GM12878 (cell line): Measurements from ENCODE around the gene ADCY5. TPM values are rescaled to one million over a fixed set of nuclear protein-coding genes. Genes with fewer than 3 reads are reported as not detected.

Source experiments
- ATAC-seq: fragments of 200-7000 bp; cut with Tn5 transposase; 3 replicates; pipeline ENCODE4 v1.9.1; 2020; ENCODE audit warnings: mild to moderate bottlenecking, moderate library complexity
- BruUV-seq: library from RNA; stranded (reverse); fragments of 400-500 nt; replicated peaks from 2 replicates; lab custom pipeline; 2021; lab: Mats Ljungman, UMichigan
- CTCF ChIA-PET: fragments of 300-600 bp; sonication (Branson Sonifier 250); formaldehyde crosslinking; extraction: SDS; loops from one replicate; lab custom pipeline; 2021; ENCODE audit warnings: inconsistent platforms; lab: Yijun Ruan, JAX
- POLR2A ChIA-PET: fragments of 350-600 bp; formaldehyde crosslinking; extraction: SDS; loops from one replicate; lab custom pipeline; 2021; ENCODE audit warnings: inconsistent platforms; lab: Charles Lee
- RAD21 ChIA-PET: fragments of 300-600 bp; sonication (Branson Sonifier 250); formaldehyde crosslinking; loops from one replicate; lab custom pipeline; 2023; ENCODE audit warnings: antibody characterized with exemption; ENCODE audit not compliant: unreplicated experiment; lab: Charles Lee
- SMC1A ChIA-PET: fragments of 300-600 bp; sonication (Branson Sonifier 250); formaldehyde crosslinking; loops from one replicate; lab custom pipeline; 2023; ENCODE audit not compliant: unreplicated experiment, uncharacterized antibody; lab: Charles Lee
- DNase-seq: peaks from one replicate; pipeline ENCODE4 v3.0.0-alpha.2; 2011; ENCODE audit warnings: low read depth, low spot score
- FAIRE-seq: peaks from 3 replicates; lab custom pipeline; 2011; peaks lifted over from hg19 to GRCh38; lab: Jason Lieb, UNC
- H2AFZ ChIP-seq: 2 replicates; pipeline ENCODE4 v1.6.0; 2011; ENCODE audit warnings: low read depth, low read length, control low read depth; ENCODE audit not compliant: control insufficient read depth
- H3K27ac ChIP-seq: 2 replicates; pipeline ENCODE4 v1.5.1; 2011; ENCODE audit warnings: control low read depth; ENCODE audit not compliant: control insufficient read depth, insufficient read depth
- H3K27me3 ChIP-seq, 2 experiments: replicated peaks in 1 of 2; 2 replicates each; pipeline versions ENCODE4 v1.6.0 to v1.6.1; 2011; ENCODE audit warnings: low read length in 1 of 2; ENCODE audit not compliant: control insufficient read depth in 2 of 2, insufficient read depth in 2 of 2
- H3K36me3 ChIP-seq, 2 experiments: 2 replicates each; pipeline ENCODE4 v1.5.1; 2011; ENCODE audit warnings: low read length in 1 of 2; ENCODE audit not compliant: control insufficient read depth in 2 of 2, insufficient read depth in 2 of 2
- H3K4me1 ChIP-seq: 2 replicates; pipeline ENCODE4 v1.6.1; 2011; ENCODE audit warnings: mild to moderate bottlenecking, low read length, moderate library complexity, mixed read lengths; ENCODE audit not compliant: control insufficient read depth, insufficient read depth
- H3K4me2 ChIP-seq: 2 replicates; pipeline ENCODE4 v1.6.0; 2011; ENCODE audit warnings: control low read depth; ENCODE audit not compliant: control insufficient read depth, insufficient read depth
- H3K4me3 ChIP-seq: fragments of 200-600 bp; sonication (generic); 2 replicates; pipeline ENCODE4 v1.5.1; 2016
- H3K79me2 ChIP-seq: 2 replicates; pipeline ENCODE4 v1.6.0; 2011; ENCODE audit warnings: low read length; ENCODE audit not compliant: control insufficient read depth, insufficient read depth
- H3K9ac ChIP-seq: 2 replicates; pipeline ENCODE4 v1.8.0; 2011; ENCODE audit warnings: low read length, control low read depth, mixed read lengths; ENCODE audit not compliant: control insufficient read depth, insufficient read depth
- H3K9me3 ChIP-seq: replicated peaks from 3 replicates; pipeline ENCODE4 v1.5.1; 2011; ENCODE audit warnings: mild to moderate bottlenecking, low read length; ENCODE audit not compliant: control insufficient read depth, insufficient read depth
- H4K20me1 ChIP-seq: 2 replicates; pipeline ENCODE4 v1.6.0; 2011; ENCODE audit not compliant: control insufficient read depth, insufficient read depth
- CREB1 ChIP-seq: IDR thresholded peaks from 2 replicates; pipeline ENCODE4 v1.6.1; 2012; ENCODE audit warnings: low read depth, mild to moderate bottlenecking, inconsistent platforms
- ESRRA ChIP-seq: IDR thresholded peaks from 2 replicates; pipeline ENCODE4 v1.6.1; 2012; ENCODE audit warnings: mild to moderate bottlenecking, low read length, improper control_type of control experiment
- JUNB ChIP-seq: IDR thresholded peaks from 2 replicates; pipeline ENCODE4 v1.6.1; 2016; ENCODE audit warnings: antibody characterized with exemption, mild to moderate bottlenecking
- MTA2 ChIP-seq: fragments of 450-650 bp; IDR thresholded peaks from 2 replicates; pipeline ENCODE4 v1.6.1; 2016; ENCODE audit warnings: low read depth, mild to moderate bottlenecking, moderate library complexity
- NFXL1 ChIP-seq: fragments of 450-650 bp; IDR thresholded peaks from 2 replicates; pipeline ENCODE4 v1.6.1; 2017; ENCODE audit warnings: antibody characterized with exemption, mild to moderate bottlenecking, borderline replicate concordance
- NRF1 ChIP-seq: conservative IDR thresholded peaks from 2 replicates; pipeline ENCODE4 v1.6.1; 2011; ENCODE audit warnings: mild to moderate bottlenecking, low read depth, low read length, improper control_type of control experiment
- RAD51 ChIP-seq: fragments of 450-650 bp; IDR thresholded peaks from 2 replicates; pipeline ENCODE4 v1.6.1; 2016; ENCODE audit warnings: moderate library complexity, mild to moderate bottlenecking, inconsistent platforms
- RBBP5 ChIP-seq: fragments of 200-600 bp; sonication (generic); conservative IDR thresholded peaks from 2 replicates; pipeline ENCODE4 v1.6.1; 2016
- STAT1 ChIP-seq: fragments of 450-650 bp; conservative IDR thresholded peaks from 2 replicates; pipeline ENCODE4 v1.6.1; 2014; ENCODE audit warnings: antibody characterized with exemption, mild to moderate bottlenecking
- ZNF217 ChIP-seq: fragments of 450-650 bp; IDR thresholded peaks from 2 replicates; pipeline ENCODE4 v1.6.1; 2017; ENCODE audit warnings: antibody characterized with exemption, mild to moderate bottlenecking
- WGBS: methylation state at CpG from one replicate; pipeline ENCODE4 v1.1.6; 2016; ENCODE audit warnings: low lambda C conversion rate; ENCODE audit not compliant: insufficient replicate concordance, insufficient coverage; ENCODE audit errors: missing lambda C conversion rate; 5-methylcytosine and 5-hydroxymethylcytosine counted together
- in situ Hi-C: fragments of 300-500 bp; cut with MboI; formaldehyde crosslinking; loops from 9 replicates; pipeline ENCODE4 v1.14.3; 2018; ENCODE audit warnings: mixed read lengths
- intact Hi-C: fragments of 100-400 bp; cut with micrococcal nuclease; formaldehyde crosslinking; loops from one replicate; pipeline ENCODE4 v1.14.2; 2022; ENCODE audit not compliant: unreplicated experiment
- polyA plus RNA-seq, 11 experiments: library from polyadenylated mRNA; depleted of rRNA in 4 of 11; unstranded in 6 of 11; stranded (reverse) in 5 of 11; fragments of >200 nt; fragmentation: Nextera tagmentation in 4 of 11; fragmentation: Illumina TruSeq in 1 of 11; extraction: Ambion mirVana in 4 of 11; extraction: Trizol in 1 of 11; gene quantifications; 1 replicate in 1 of 11; 2 replicates in 10 of 11; pipeline versions ENCODE4 v1.2.1 to v1.2.3, GENCODE V29; 2011 to 2016; ENCODE audit warnings: inconsistent platforms in 2 of 11, missing spikeins in 2 of 11, low read depth in 1 of 11
- total RNA-seq, 4 experiments: library from RNA; depleted of rRNA in 3 of 4; stranded (reverse); fragments of >200 nt in 3 of 4; fragmentation: Illumina TruSeq in 1 of 4; extraction: Trizol in 1 of 4; gene quantifications; 2 replicates each; pipeline versions ENCODE4 v1.2.1 to v1.2.3, GENCODE V29; 2013 to 2021
- TF ChIP-seq, protein P1 (sequence below): IDR thresholded peaks from 2 replicates; pipeline ENCODE4 v1.6.1; 2012; ENCODE audit warnings: low read depth, low read length, improper control_type of control experiment
- TF ChIP-seq, protein P2 (sequence below): IDR thresholded peaks from 2 replicates; pipeline ENCODE4 v1.6.1; 2012; ENCODE audit warnings: low read depth, low read length, improper control_type of control experiment
- TF ChIP-seq, protein P3 (sequence below): IDR thresholded peaks from 2 replicates; pipeline ENCODE4 v1.6.1; 2012; ENCODE audit warnings: low read length, inconsistent platforms
- TF ChIP-seq, protein P4 (sequence below): fragments of 450-650 bp; IDR thresholded peaks from 2 replicates; pipeline ENCODE4 v1.6.1; 2017; ENCODE audit warnings: mild to moderate bottlenecking, moderate library complexity
- TF ChIP-seq, protein P5 (sequence below): fragments of 450-650 bp; formaldehyde crosslinking; IDR thresholded peaks from 2 replicates; pipeline ENCODE4 v1.5.0; 2022; ENCODE audit warnings: mild to moderate bottlenecking, missing genetic modification characterization

Gene ADCY5
- total and polyA plus RNA-seq, 10 of the 15 experiments (the other 5 are each of a cell fraction or from before 2014, with no cell fraction given), result under 0.01 to 0.24 (median 0.02) TPM; not detected in 4

DNA sequence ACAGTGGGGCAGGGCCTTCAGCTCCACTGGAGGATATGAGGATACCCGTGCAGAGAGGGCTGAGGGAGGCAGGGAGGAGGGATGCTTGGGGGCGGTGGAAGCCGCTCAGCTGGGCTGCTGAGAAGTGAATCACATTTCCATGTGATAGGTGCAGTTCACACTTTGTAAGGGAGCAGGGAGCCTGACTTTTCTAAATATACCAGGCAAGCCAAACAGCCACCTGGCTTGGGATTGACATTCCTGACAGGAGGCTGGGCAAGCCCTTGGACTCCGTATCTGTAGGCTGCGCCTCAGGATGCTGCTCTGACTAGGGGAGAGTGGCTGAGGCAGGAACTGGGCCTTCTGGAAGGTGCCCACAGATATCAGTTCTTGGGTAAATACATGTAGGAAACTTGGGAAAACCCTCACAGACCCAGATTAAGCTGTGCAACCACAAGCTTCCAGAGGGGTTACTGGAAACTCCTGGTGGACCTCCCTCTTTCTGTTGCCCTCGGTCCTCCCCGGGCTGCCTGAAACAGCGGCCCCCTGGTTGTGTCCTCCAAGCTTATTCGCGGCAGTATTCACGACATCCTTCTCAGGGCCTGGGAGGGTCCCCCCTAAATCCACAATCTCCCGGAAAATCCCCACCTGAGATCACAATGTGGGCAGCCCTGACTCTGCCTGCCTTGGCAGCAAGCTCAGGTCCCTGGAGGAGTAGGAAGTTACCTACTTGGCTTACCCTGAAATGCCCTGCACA is 33.0 kb upstream of the ADCY5 start:
- H3K36me3 ChIP-seq, result no peaks in the 10 kb centered on the region
- POLR2A ChIA-PET, result no interaction called here
- H3K27me3 ChIP-seq, result no peaks in the 10 kb centered on the region
- no peak overlapping the region for H2AFZ ChIP-seq
- no peaks in the 10 kb centered on the region for H3K79me2 ChIP-seq
- CTCF ChIA-PET, result no interaction called here
- WGBS, result 72% methylated on average over 12 of the region's 12 CpGs
- H3K9me3 ChIP-seq, result no peaks in the 10 kb centered on the region
- in situ Hi-C loops, result no loop called here
- H3K4me2 ChIP-seq, result no peak overlapping the region
- no peaks in the 10 kb centered on the region for H3K4me1 ChIP-seq
- H3K9ac ChIP-seq, result no peak overlapping the region
- SMC1A ChIA-PET, result no interaction called here
- FAIRE-seq (no peak), ATAC-seq (no peak), DNase-seq (no peak)
- BruUV-seq, result no TSS peak
- H3K27ac ChIP-seq, result no peak overlapping the region
- intact Hi-C loops, result no loop called here
- RAD21 ChIA-PET, result no interaction called here
- no peak overlapping the region for H3K4me3 ChIP-seq
- no peaks in the 10 kb centered on the region for H4K20me1 ChIP-seq
- TF ChIP-seq, protein P1, sequence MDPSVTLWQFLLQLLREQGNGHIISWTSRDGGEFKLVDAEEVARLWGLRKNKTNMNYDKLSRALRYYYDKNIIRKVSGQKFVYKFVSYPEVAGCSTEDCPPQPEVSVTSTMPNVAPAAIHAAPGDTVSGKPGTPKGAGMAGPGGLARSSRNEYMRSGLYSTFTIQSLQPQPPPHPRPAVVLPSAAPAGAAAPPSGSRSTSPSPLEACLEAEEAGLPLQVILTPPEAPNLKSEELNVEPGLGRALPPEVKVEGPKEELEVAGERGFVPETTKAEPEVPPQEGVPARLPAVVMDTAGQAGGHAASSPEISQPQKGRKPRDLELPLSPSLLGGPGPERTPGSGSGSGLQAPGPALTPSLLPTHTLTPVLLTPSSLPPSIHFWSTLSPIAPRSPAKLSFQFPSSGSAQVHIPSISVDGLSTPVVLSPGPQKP, result no peak
- TF ChIP-seq, protein P2, sequence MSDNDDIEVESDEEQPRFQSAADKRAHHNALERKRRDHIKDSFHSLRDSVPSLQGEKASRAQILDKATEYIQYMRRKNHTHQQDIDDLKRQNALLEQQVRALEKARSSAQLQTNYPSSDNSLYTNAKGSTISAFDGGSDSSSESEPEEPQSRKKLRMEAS, result no peak
- no peak for TF ChIP-seq RBBP5
- no peak for TF ChIP-seq NFXL1
- TF ChIP-seq, protein P3, sequence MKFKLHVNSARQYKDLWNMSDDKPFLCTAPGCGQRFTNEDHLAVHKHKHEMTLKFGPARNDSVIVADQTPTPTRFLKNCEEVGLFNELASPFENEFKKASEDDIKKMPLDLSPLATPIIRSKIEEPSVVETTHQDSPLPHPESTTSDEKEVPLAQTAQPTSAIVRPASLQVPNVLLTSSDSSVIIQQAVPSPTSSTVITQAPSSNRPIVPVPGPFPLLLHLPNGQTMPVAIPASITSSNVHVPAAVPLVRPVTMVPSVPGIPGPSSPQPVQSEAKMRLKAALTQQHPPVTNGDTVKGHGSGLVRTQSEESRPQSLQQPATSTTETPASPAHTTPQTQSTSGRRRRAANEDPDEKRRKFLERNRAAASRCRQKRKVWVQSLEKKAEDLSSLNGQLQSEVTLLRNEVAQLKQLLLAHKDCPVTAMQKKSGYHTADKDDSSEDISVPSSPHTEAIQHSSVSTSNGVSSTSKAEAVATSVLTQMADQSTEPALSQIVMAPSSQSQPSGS, result no peak
- no peak for TF ChIP-seq RAD51
- no peak for TF ChIP-seq JUNB
- TF ChIP-seq NRF1, result no peak
- TF ChIP-seq, protein P4, sequence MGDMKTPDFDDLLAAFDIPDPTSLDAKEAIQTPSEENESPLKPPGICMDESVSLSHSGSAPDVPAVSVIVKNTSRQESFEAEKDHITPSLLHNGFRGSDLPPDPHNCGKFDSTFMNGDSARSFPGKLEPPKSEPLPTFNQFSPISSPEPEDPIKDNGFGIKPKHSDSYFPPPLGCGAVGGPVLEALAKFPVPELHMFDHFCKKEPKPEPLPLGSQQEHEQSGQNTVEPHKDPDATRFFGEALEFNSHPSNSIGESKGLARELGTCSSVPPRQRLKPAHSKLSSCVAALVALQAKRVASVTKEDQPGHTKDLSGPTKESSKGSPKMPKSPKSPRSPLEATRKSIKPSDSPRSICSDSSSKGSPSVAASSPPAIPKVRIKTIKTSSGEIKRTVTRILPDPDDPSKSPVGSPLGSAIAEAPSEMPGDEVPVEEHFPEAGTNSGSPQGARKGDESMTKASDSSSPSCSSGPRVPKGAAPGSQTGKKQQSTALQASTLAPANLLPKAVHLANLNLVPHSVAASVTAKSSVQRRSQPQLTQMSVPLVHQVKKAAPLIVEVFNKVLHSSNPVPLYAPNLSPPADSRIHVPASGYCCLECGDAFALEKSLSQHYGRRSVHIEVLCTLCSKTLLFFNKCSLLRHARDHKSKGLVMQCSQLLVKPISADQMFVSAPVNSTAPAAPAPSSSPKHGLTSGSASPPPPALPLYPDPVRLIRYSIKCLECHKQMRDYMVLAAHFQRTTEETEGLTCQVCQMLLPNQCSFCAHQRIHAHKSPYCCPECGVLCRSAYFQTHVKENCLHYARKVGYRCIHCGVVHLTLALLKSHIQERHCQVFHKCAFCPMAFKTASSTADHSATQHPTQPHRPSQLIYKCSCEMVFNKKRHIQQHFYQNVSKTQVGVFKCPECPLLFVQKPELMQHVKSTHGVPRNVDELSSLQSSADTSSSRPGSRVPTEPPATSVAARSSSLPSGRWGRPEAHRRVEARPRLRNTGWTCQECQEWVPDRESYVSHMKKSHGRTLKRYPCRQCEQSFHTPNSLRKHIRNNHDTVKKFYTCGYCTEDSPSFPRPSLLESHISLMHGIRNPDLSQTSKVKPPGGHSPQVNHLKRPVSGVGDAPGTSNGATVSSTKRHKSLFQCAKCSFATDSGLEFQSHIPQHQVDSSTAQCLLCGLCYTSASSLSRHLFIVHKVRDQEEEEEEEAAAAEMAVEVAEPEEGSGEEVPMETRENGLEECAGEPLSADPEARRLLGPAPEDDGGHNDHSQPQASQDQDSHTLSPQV, result no peak
- TF ChIP-seq ESRRA, result no peak
- no peak for TF ChIP-seq CREB1
- no peak for TF ChIP-seq STAT1
- TF ChIP-seq, protein P5, sequence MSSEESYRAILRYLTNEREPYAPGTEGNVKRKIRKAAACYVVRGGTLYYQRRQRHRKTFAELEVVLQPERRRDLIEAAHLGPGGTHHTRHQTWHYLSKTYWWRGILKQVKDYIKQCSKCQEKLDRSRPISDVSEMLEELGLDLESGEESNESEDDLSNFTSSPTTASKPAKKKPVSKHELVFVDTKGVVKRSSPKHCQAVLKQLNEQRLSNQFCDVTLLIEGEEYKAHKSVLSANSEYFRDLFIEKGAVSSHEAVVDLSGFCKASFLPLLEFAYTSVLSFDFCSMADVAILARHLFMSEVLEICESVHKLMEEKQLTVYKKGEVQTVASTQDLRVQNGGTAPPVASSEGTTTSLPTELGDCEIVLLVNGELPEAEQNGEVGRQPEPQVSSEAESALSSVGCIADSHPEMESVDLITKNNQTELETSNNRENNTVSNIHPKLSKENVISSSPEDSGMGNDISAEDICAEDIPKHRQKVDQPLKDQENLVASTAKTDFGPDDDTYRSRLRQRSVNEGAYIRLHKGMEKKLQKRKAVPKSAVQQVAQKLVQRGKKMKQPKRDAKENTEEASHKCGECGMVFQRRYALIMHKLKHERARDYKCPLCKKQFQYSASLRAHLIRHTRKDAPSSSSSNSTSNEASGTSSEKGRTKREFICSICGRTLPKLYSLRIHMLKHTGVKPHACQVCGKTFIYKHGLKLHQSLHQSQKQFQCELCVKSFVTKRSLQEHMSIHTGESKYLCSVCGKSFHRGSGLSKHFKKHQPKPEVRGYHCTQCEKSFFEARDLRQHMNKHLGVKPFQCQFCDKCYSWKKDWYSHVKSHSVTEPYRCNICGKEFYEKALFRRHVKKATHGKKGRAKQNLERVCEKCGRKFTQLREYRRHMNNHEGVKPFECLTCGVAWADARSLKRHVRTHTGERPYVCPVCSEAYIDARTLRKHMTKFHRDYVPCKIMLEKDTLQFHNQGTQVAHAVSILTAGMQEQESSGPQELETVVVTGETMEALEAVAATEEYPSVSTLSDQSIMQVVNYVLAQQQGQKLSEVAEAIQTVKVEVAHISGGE, result no peak
- no peak for TF ChIP-seq ZNF217
- TF ChIP-seq MTA2, result no peak
